ENCODE measurements around the gene C2CD3. TPM values are rescaled to one million over a fixed set of nuclear protein-coding genes. Genes with fewer than 3 reads are reported as not detected.
A peak's percentile ranks its signal among the peaks of the same experiment; 100 is the strongest.

Gene C2CD3
- total and polyA plus RNA-seq, 10 donors, result 5.7 to 49.2 (median 31.8) TPM

DNA sequence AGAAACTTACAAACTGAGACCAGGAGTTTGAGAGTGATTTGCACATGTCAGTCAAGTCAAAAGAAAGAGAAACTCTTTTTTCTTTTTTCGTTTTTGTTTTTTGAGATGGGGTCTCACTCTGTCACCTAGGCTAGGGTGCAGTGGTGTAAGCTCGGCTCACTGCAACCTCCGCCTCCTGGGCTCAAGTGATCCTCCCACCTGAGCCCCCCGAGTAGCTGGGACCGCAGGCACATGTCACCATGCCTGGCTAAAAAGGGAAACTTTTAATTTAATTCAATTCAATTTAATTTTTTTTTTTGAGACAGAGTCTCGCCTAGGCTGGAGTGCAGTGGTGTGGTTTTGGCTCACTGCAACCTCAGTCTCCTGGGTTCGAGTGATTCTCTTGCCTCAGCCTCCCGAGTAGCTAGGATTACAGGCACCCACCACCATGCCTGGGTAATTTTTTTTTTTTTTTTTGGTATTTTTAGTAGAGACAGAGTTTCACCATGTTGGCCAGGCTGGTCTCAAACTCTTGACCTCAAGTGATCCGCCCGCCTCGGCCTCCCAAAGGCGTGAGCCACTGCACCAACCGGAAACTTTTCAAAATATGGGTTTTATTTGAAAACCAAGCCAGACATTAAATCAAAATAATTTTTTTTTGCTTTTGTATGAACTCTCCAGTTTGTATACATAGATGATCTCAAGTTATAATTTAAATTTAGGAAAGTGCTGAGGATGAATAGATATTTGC, 171.8 kb downstream of the C2CD3 start:
- TF ChIP-seq POLR2A (IDR thresholded peaks at IDR 0.05) (no peak), POLR2AphosphoS5 (IDR thresholded peaks at IDR 0.05) (no peak)
- TF ChIP-seq, protein P1, sequence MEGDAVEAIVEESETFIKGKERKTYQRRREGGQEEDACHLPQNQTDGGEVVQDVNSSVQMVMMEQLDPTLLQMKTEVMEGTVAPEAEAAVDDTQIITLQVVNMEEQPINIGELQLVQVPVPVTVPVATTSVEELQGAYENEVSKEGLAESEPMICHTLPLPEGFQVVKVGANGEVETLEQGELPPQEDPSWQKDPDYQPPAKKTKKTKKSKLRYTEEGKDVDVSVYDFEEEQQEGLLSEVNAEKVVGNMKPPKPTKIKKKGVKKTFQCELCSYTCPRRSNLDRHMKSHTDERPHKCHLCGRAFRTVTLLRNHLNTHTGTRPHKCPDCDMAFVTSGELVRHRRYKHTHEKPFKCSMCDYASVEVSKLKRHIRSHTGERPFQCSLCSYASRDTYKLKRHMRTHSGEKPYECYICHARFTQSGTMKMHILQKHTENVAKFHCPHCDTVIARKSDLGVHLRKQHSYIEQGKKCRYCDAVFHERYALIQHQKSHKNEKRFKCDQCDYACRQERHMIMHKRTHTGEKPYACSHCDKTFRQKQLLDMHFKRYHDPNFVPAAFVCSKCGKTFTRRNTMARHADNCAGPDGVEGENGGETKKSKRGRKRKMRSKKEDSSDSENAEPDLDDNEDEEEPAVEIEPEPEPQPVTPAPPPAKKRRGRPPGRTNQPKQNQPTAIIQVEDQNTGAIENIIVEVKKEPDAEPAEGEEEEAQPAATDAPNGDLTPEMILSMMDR (IDR thresholded peaks at IDR 0.05 in 8 of 11, conservative IDR thresholded peaks at IDR 0.05 in 3 of 11), result no peak
- intact Hi-C loops (cut with DNase I; ENCODE audit: low total_unique reads), result no loop called here
- Histone ChIP-seq H3K9me3 (no peaks in the 10 kb centered on the region), H3K36me3 (peaks cover 0 to 39% (median 15%) of the 10 kb centered on the region in 6 donors), H3K27ac (no peak overlapping the region), H3K4me3 (no peak overlapping the region), H3K4me1 (peaks cover 0 to 56% (median 33%) of the 10 kb centered on the region in 6 donors), H3K27me3 (replicated peaks in 1 of 7) (no peaks in the 10 kb centered on the region)
- DNase-seq, result peak; percentile 42
- WGBS, 5 donors, result 90 to 95% (median 92%) methylated on average over 13 of the region's 13 CpGs

DNA sequence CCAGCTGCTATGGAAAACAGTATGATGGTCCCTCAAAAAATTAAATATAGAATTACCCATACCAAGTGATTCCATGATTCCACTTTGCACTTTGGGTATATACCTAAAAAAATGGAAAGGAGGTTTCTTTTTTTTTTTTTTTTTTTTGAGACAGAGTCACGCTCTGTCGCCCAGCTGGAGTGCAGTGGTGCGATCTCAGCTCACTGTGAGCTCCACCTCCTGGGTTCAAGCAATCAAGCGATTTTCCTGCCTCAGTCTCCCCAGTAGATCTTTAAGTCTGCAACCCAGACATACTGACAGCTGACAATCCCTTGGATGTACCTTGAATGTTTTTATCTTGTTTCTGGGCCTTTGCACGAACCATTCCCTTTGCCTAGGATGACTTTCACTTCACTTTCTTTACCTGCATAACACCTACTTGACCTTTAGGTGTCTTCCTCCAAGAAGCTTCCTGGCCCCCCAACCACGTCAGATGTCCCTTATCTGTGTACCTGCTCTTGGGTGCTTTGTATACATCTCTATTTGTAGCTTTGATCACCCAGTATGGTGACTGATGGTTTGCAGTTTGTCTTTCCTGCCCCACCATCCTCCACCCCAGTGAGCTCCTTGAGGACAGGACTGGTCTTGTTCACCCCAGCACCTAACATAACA, 173.6 kb downstream of the C2CD3 start:
- no peak overlapping the region for H3K4me3 ChIP-seq
- 60 to 79% (median 68%) methylated on average over 6 of the region's 6 CpGs for WGBS, 5 donors
- H3K27me3 ChIP-seq (replicated peaks in 1 of 7), result no peaks in the 10 kb centered on the region
- TF ChIP-seq POLR2AphosphoS5 (IDR thresholded peaks at IDR 0.05) (no peak), POLR2A (IDR thresholded peaks at IDR 0.05) (no peak)
- TF ChIP-seq, protein P1 (IDR thresholded peaks at IDR 0.05 in 8 of 11, conservative IDR thresholded peaks at IDR 0.05 in 3 of 11), result no peak
- H3K9me3 ChIP-seq, result no peaks in the 10 kb centered on the region
- H3K36me3 ChIP-seq, result peaks cover 0 to 22% (median 0%) of the 10 kb centered on the region in 6 donors
- H3K27ac ChIP-seq, result peak overlapping the region in 4 of 8 donors; percentile 62 to 86 (median 76)
- DNase-seq, result peak; percentile 45
- intact Hi-C loops (cut with DNase I; ENCODE audit: low total_unique reads), result no loop called here
- peaks cover 0 to 70% (median 35%) of the 10 kb centered on the region in 6 donors for H3K4me1 ChIP-seq

DNA sequence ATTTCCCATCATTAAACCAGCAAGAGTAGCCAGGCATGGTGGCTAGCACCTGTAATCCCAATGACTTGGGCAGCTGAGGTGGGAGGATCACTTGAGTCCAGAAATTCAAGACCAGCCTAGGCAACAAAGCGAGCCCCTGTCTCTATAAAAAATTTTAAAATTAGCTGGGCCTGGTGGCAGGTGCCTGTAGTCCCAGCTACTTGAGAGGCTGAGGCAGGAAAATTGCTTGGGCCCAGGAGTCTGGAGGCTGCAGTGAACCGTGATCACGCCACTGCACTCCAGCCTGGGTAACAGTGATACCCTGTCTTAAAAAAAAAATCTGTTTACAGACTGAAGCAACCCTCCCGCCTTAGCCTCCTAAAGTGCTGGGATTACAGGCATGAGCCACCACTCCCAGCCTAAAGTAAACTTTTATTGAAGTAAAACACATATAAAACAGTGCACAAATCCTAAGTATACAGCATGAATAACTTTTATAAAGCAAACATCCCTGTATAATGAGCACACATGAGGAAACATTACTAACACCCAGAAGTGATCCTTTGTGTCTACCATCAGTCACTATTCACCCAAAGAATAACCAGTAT, 174.5 kb downstream of the C2CD3 start:
- WGBS, 5 donors, result 72 to 83% (median 78%) methylated on average over 4 of the region's 4 CpGs
- Histone ChIP-seq H3K27ac (peak overlapping the region; percentile 16 to 86 (median 68)), H3K36me3 (peaks cover 0 to 13% (median 0%) of the 10 kb centered on the region in 6 donors), H3K4me3 (no peak overlapping the region), H3K4me1 (peaks cover 0 to 79% (median 44%) of the 10 kb centered on the region in 6 donors), H3K27me3 (replicated peaks in 1 of 7) (no peaks in the 10 kb centered on the region), H3K9me3 (no peaks in the 10 kb centered on the region)
- DNase-seq, result peak; percentile 45
- intact Hi-C loops (cut with DNase I; ENCODE audit: low total_unique reads), result no loop called here
- TF ChIP-seq POLR2A (IDR thresholded peaks at IDR 0.05) (no peak), POLR2AphosphoS5 (IDR thresholded peaks at IDR 0.05) (no peak)
- TF ChIP-seq, protein P1 (IDR thresholded peaks at IDR 0.05 in 8 of 11, conservative IDR thresholded peaks at IDR 0.05 in 3 of 11), result no peak

GRCh38 chr11:73995731-73996130, 175.1 kb downstream of the C2CD3 start:
- DNase-seq, result no peak
- TF ChIP-seq, protein P1 (IDR thresholded peaks at IDR 0.05 in 8 of 11, conservative IDR thresholded peaks at IDR 0.05 in 3 of 11), result no peak
- TF ChIP-seq POLR2AphosphoS5 (IDR thresholded peaks at IDR 0.05) (no peak), POLR2A (IDR thresholded peaks at IDR 0.05) (no peak)
- 57 to 69% (median 64%) methylated on average over 2 of the region's 2 CpGs for WGBS, 5 donors
- peaks cover 0 to 7% (median 0%) of the 10 kb centered on the region in 6 donors for H3K36me3 ChIP-seq
- no peaks in the 10 kb centered on the region for H3K27me3 ChIP-seq (replicated peaks in 1 of 7)
- no peaks in the 10 kb centered on the region for H3K9me3 ChIP-seq
- peak overlapping the region; percentile 17 to 86 (median 68) for H3K27ac ChIP-seq
- H3K4me3 ChIP-seq, result peak overlapping the region in 1 of 8 donors; percentile 34
- intact Hi-C loops (cut with DNase I; ENCODE audit: low total_unique reads), result no loop called here
- peaks cover 0 to 84% (median 48%) of the 10 kb centered on the region in 6 donors for H3K4me1 ChIP-seq
